Sigmoid colon (tissue), 4 donors: ENCODE data around the gene HSD17B12.

Experiments
- POLR2A ChIP-seq, 2 donors: fragments of 450-650 bp; IDR thresholded peaks; one replicate each; pipeline ENCODE4 v1.6.1; 2016; ENCODE audit warnings: antibody characterized with exemption in 2 of 2, mild to moderate bottlenecking in 2 of 2, moderate library complexity in 2 of 2
- POLR2AphosphoS5 ChIP-seq, 4 donors: sonication (generic); formaldehyde crosslinking; IDR thresholded peaks; one replicate each; pipeline ENCODE4 v1.6.1; 2017; ENCODE audit warnings: antibody characterized with exemption in 4 of 4
- TF ChIP-seq, protein P1 (sequence below), 4 experiments: fragments of 450-650 bp in 3 of 4; fragments of 200-600 bp in 1 of 4; IDR thresholded peaks; one replicate each; pipeline ENCODE4 v1.5.1; 2016 to 2019; ENCODE audit warnings: antibody characterized with exemption in 4 of 4, mild to moderate bottlenecking in 3 of 4, moderate library complexity in 2 of 4

DNA sequence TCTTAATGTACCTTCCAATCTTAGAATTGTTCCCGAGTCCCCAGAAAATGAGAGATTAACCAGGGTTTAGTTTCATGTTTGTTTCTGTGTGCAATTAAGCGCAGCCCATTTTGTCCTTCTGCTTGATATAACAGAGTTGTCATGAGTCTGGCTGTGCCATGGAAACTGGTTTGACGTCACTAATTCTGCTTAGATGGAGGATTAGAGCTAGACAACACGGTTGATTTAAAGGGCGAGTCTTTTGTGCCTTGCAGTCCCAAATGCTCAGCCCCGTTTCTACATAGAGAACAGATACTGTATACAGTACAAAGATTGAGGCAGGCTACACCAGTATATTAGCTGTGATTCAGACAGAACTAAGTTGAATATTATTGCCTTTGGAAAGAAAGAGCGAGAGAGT is 154.6 kb downstream of the HSD17B12 start:
- TF ChIP-seq, protein P1, sequence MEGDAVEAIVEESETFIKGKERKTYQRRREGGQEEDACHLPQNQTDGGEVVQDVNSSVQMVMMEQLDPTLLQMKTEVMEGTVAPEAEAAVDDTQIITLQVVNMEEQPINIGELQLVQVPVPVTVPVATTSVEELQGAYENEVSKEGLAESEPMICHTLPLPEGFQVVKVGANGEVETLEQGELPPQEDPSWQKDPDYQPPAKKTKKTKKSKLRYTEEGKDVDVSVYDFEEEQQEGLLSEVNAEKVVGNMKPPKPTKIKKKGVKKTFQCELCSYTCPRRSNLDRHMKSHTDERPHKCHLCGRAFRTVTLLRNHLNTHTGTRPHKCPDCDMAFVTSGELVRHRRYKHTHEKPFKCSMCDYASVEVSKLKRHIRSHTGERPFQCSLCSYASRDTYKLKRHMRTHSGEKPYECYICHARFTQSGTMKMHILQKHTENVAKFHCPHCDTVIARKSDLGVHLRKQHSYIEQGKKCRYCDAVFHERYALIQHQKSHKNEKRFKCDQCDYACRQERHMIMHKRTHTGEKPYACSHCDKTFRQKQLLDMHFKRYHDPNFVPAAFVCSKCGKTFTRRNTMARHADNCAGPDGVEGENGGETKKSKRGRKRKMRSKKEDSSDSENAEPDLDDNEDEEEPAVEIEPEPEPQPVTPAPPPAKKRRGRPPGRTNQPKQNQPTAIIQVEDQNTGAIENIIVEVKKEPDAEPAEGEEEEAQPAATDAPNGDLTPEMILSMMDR (IDR thresholded peaks at IDR 0.05), result no peak
- TF ChIP-seq POLR2A (IDR thresholded peaks at IDR 0.05), result no peak
- TF ChIP-seq POLR2AphosphoS5 (IDR thresholded peaks at IDR 0.05), result no peak
